Urinary bladder (tissue), 4 donors: ENCODE data around the gene NKAIN2. TPM values are rescaled to one million over a fixed set of nuclear protein-coding genes. Genes with fewer than 3 reads are reported as not detected.

Source experiments
- DNase-seq: peaks from one replicate; pipeline ENCODE4 v3.0.0-alpha.2; 2015; ENCODE audit errors: extremely low spot score
- H3K27ac ChIP-seq: one replicate; pipeline ENCODE4 v1.5.1; 2013; ENCODE audit warnings: low read depth, mild to moderate bottlenecking, moderate library complexity
- H3K36me3 ChIP-seq: one replicate; pipeline ENCODE4 v1.6.1; 2013; ENCODE audit warnings: mild to moderate bottlenecking, moderate library complexity; ENCODE audit not compliant: insufficient read depth
- H3K4me1 ChIP-seq: one replicate; pipeline ENCODE4 v1.6.1; 2013; ENCODE audit warnings: mild to moderate bottlenecking, moderate library complexity; ENCODE audit not compliant: insufficient read depth
- H3K4me3 ChIP-seq: one replicate; pipeline ENCODE4 v1.5.1; 2013; ENCODE audit warnings: low read depth, low read length
- whole genome bisulfite sequencing: extraction: QIAGEN DNeasy Blood & Tissue Kit; methylation state at CpG from one replicate; pipeline ENCODE4 v1.1.7; 2013; 5-methylcytosine and 5-hydroxymethylcytosine counted together
- polyA plus RNA-seq: library from polyadenylated mRNA; stranded (reverse); fragments of 200-250 nt; gene quantifications from one replicate; pipeline ENCODE4 v1.2.3, GENCODE V29; 2013
- total RNA-seq: library from RNA; depleted of rRNA; stranded (reverse); fragments of >200 nt; gene quantifications from one replicate; pipeline ENCODE4 v1.2.3, GENCODE V29; 2014
- donor health status: healthy with polysubstance abuse.
- donor health status: healthy.

The NKAIN2 gene
- total RNA-seq (1.7 TPM), polyA plus RNA-seq (0.24 TPM)

DNA sequence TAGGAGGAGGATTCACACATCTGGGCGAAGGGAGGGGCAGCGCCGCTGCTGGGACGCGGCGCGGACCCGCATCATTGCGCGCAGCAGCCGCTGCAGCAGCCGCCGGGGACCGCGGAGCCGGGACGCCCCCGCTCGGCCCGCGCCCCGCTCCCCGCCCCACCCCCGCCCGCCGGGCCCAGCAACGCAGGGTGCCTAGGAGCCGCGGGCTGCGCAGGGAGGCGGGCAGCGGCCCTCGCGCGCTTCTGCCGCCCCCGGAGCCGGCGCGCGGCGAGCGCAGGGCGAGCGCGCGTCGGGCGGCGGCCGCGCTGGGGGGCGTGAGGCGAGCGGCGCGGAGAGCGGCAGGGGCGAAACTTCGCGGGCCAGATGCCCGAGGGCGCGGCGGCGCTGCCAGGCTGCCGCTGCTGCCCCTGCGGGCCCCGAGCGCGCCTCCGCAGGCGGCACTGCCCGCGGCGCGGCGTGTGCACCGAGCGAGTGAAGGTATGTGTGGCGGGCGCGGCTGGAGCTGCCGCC is at the start of gene NKAIN2:
NKAIN2 (plus strand) TSS at position 362 of the 510 bp plus-strand sequence.
- Histone ChIP-seq H3K36me3 (no peaks in the 10 kb centered on the region), H3K27ac (no peak within 1 kb of the TSS), H3K4me3 (peak within 1 kb of the TSS; percentile 60), H3K4me1 (peaks cover 1% of the 10 kb centered on the region)
- under 1% methylated on average over 84 of the region's 84 CpGs for WGBS
- DNase-seq = no peak

DNA sequence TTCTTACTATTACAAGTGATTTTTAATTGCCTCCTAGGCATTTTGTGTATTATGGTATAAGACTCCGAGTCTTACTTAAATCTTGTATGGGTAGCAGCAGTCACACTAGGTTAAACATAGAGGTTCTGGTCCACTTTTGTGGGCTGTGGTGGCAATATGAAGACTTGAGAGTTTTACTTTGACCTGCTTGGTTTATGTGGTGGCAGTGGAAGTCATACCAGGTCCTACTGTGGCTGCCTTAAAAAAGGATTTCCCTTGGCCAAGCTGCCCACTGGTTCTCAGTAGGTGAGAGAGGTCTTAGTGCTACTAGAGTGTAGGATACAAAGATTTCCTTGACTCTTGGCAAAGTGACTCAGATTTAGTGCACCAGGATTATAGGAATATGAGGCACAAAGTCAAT is 44.2 kb upstream of the NKAIN2 start:
- Histone ChIP-seq H3K4me1 (no peaks in the 10 kb centered on the region), H3K4me3 (no peak overlapping the region), H3K36me3 (no peaks in the 10 kb centered on the region), H3K27ac (no peak overlapping the region)
- 96% methylated on average over 1 of the region's 1 CpG for WGBS
- no peak for DNase-seq

DNA sequence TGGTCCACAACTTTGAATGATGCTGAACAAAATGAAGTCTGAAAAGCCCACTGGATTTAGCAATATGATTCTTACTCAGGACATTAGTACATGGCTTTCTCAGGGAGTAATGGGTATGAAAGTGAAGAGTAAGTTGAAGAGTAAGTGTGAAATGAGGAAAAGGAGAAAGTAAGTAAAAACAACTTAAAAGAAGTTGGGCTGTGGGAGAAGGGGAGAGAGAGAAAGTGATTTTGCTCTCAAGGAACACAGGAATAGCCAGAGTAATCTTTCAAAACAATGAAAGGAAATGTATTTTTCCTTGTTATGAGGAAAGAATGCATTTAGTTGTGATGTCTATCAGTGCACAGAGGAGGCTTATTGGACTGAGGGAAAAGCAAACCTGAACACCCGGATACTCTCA is 39.8 kb upstream of the NKAIN2 start:
- H3K4me3 ChIP-seq = no peak overlapping the region
- no peaks in the 10 kb centered on the region for H3K36me3 ChIP-seq
- no peak overlapping the region for H3K27ac ChIP-seq
- H3K4me1 ChIP-seq = no peaks in the 10 kb centered on the region
- no peak for DNase-seq
- WGBS = 76% methylated on average over 1 of the region's 1 CpG

DNA sequence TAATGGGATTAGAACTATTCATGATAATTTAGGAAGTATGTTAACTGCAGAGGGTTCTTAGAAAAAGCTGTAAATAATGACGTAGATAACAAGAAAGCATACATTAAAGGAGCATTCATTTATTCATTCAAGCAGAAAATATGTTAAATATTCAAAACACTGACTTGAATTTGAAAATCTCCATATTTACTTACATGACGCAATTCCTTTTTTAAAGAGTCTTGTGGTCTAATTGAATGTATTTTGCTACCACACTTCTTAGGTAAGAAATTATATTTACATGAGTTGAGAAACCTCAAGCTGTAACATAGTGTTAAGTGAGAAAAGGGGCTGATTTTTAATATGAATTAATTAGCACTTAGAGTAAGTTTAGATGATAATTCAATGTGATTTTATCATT is 38.9 kb upstream of the NKAIN2 start:
- WGBS = 60% methylated on average over 2 of the region's 2 CpGs
- no peak overlapping the region for H3K4me3 ChIP-seq
- DNase-seq = no peak
- H3K36me3 ChIP-seq = no peaks in the 10 kb centered on the region
- H3K4me1 ChIP-seq = no peaks in the 10 kb centered on the region
- no peak overlapping the region for H3K27ac ChIP-seq

DNA sequence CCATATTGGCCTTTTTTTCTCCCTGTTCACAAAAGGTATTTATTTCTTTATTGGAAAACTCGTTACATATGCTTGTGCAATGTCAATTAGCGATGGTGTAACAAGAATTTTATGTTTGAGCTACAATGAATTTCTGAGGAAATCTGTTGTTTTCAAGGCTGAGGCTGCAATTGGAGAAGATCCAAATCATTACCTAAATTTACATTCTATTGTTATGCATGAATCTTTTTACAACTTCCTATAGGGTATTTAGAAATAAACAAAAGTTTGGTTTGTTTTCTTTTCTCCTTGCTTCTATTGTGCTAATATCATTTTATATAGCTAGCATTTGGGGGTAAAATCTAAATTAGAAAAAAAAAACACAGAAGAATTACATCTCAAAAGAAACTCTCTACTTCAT is 34.7 kb upstream of the NKAIN2 start:
- no peak for DNase-seq
- WGBS = 80% methylated on average over 2 of the region's 2 CpGs
- no peaks in the 10 kb centered on the region for H3K4me1 ChIP-seq
- H3K4me3 ChIP-seq = no peak overlapping the region
- H3K27ac ChIP-seq = no peak overlapping the region
- no peaks in the 10 kb centered on the region for H3K36me3 ChIP-seq

DNA sequence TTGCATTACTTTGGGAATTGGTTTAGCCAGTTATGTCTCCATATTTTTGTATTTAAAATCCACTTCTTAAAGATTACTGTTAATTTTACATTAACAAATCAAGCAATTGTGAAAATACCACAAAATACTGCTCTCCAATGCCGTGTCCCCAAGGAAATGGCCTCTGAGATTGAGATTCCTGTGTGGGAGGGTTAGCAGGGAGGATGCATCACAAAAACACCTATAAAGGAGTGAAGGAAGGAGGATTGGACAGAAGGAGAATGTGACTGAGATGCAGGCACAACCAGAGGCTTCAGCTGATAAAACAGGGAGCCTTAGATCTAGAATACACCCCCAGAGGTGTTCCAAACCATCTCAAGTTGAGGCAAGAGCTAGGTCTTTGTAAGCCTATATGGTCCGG is 34.2 kb upstream of the NKAIN2 start:
- Histone ChIP-seq H3K4me3 (no peak overlapping the region), H3K36me3 (no peaks in the 10 kb centered on the region), H3K4me1 (no peaks in the 10 kb centered on the region), H3K27ac (no peak overlapping the region)
- WGBS = 85% methylated on average over 2 of the region's 2 CpGs
- DNase-seq = no peak

DNA sequence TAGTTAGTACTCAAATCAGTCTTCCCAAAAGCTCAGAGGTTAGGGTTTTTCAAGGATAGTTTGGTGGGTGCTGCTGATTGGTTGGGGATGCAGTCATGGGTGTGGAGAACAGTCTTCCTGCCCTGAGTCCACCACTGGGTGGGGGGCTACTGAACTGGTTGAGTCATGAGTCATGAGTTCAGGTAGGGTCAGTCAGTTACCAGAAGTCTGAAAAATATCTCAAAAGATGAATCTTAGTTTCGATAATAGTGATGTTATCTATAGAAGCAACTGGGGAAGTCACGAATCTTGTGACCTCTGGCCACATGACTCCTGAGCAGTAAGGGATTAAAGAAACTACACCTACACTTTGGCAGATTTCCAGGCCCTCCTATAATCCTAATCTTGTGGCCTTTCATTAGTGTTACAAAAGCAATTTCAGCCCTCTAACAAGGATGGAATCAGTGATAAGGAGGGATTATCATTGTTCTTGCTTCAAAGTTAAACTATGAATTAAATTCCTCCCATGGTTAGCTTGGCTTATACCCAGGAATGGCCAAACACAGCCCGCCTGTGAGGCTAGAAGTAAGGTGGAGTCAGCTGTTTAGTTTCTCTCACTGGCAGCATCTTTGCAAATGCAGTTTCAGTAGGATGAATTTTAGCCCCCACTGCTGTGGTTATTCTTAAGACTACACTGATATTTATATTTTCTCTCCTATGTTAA is 33.3 kb upstream of the NKAIN2 start:
- Histone ChIP-seq H3K4me1 (no peaks in the 10 kb centered on the region), H3K27ac (no peak overlapping the region), H3K4me3 (no peak overlapping the region), H3K36me3 (no peaks in the 10 kb centered on the region)
- DNase-seq = no peak
- WGBS = 59% methylated on average over 3 of the region's 3 CpGs

DNA sequence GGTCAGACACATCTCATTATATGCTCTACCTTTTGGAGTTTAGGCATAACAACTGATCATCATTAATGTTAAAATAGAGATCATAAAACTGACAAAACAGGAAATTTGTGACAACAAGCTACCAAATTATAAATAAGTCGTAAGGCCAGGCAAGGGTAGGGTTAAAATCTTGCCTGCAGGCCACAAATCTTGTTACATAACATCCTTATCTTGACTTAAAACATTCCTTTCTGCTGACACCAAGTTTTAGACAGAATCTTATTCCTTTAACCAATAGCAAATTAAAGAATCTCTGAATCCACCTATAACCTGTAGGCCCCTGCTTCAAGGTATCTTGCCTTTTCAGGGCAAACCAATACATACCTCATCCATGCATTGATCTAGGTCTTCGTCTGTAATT is 32.5 kb upstream of the NKAIN2 start:
- no peak overlapping the region for H3K4me3 ChIP-seq
- 43% methylated on average over 2 of the region's 2 CpGs for WGBS
- no peak for DNase-seq
- H3K36me3 ChIP-seq = no peaks in the 10 kb centered on the region
- H3K4me1 ChIP-seq = no peaks in the 10 kb centered on the region
- no peak overlapping the region for H3K27ac ChIP-seq

DNA sequence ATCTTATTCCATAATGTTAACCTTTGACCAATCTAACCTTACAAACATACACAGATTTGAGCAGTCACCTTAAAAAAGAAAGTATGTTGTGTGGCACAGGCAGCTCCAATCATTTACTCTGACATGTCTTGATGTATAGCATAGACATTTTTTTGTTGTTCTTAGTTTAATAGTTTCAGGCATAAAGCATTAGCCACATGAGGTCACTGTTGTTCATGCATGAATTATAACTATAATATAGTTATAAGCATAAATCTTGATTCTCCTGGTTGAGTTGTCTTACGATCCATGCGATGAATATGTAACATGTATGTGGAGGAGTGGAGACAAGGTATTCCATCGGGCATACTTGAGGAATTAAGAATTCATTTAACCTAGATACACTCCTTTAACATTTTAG is 26.1 kb upstream of the NKAIN2 start:
- Histone ChIP-seq H3K27ac (no peak overlapping the region), H3K4me3 (no peak overlapping the region), H3K4me1 (no peaks in the 10 kb centered on the region), H3K36me3 (no peaks in the 10 kb centered on the region)
- no peak for DNase-seq
- WGBS = 48% methylated on average over 3 of the region's 3 CpGs

DNA sequence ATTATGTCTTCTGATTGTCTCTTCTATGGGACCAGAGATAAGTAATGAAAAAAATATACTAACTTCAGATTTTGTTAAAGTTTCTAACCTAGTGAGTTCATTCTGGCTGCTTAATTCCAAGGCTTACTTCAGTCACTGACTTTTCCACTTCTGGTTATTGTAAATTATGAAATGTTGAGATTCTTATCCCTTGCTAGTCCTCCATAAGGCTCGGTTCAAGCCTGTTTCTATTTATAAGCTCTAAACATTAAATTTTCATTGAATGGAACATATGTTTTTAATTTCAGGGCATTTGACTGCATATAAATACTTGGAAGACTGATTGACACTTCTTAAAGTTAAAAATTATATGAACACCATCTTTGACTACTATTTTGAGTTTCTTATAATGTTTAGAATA is 23.6 kb upstream of the NKAIN2 start:
- Histone ChIP-seq H3K4me3 (no peak overlapping the region), H3K36me3 (no peaks in the 10 kb centered on the region), H3K27ac (no peak overlapping the region), H3K4me1 (no peaks in the 10 kb centered on the region)
- 16% methylated on average over 1 of the region's 1 CpG for WGBS
- DNase-seq = no peak

DNA sequence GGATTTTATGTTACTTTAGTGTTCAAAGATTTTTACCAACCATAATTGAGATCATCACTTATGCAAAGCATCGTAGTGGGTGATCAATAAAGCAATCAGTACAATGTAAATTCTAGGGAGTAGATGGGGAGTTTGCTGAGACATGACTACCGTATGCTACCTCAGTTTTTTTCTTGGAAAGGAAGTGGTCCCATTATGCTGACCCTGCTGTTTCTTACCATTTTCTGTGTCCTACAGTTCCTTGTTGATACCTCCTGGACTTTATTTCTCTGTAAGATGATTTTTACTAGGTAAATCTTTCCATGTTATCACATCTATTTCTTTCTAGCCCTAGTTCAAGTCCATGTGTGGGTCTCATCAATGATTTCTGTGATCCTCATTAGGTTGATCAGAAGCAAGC is 19.3 kb upstream of the NKAIN2 start:
- no peak overlapping the region for H3K27ac ChIP-seq
- no peak for DNase-seq
- H3K4me3 ChIP-seq = no peak overlapping the region
- no peaks in the 10 kb centered on the region for H3K36me3 ChIP-seq
- WGBS = 71% methylated on average over 2 of the region's 2 CpGs
- no peaks in the 10 kb centered on the region for H3K4me1 ChIP-seq

DNA sequence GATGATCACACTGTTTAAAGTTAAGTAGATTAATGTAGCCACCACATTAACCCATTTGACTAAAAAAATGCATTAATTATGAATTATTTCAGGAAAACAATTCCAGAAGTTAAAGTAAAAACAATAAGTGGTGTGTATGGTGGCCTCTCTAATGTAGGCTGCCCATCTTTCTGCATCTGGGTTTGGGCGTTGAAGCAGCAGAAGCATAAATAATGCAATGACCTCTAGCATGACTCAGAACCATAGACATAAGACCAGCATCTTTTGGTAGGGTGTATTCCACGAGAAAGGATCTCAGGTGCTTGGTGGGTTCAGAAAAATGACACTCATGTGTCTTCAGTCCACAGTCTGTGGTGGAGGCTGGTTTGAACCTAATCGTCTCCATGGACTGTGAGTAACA is 18.6 kb upstream of the NKAIN2 start:
- no peaks in the 10 kb centered on the region for H3K36me3 ChIP-seq
- WGBS = 87% methylated on average over 3 of the region's 3 CpGs
- H3K4me1 ChIP-seq = no peaks in the 10 kb centered on the region
- no peak overlapping the region for H3K27ac ChIP-seq
- no peak overlapping the region for H3K4me3 ChIP-seq
- DNase-seq = no peak

DNA sequence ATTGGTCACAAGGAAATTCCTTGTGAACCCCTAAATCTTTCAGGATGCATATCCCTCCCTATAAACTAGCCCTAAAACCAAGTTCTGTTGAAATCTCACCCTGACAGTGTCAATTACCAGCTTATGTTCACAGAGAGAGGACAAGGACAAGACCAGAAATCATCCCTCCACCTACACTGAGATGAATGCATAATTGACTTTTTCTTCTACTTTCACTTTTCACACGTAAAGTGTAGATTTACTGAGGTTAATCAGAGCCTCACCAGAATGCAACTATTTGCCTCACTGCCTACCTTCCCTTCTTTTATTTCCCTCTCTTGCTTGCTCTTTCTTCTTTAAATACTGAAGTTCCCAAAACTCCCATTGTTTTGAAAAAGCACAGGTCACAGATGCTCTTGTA is 15.3 kb upstream of the NKAIN2 start:
- 79% methylated on average over 1 of the region's 1 CpG for WGBS

DNA sequence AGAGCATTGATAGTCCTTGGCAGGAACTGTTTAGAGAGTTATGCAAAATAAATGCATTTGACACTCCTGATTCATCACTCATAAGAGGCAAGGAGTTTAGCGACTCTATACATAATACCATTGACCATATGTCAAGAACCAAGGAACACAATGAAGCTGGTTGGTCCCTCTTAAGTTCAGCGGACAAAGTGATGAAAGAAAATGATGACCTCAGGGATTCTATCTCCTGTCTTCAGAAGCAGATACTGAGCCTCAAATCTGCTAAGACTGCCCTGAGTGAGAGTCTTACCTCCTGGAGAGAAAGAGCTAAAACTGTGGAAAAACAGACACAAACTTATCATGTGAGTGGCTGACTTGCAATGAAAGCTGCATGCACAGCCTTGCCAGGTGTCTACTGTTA is 9.5 kb upstream of the NKAIN2 start:
- Histone ChIP-seq H3K4me1 (no peaks in the 10 kb centered on the region), H3K36me3 (no peaks in the 10 kb centered on the region), H3K27ac (no peak overlapping the region), H3K4me3 (no peak overlapping the region)
- WGBS = 97% methylated on average over 2 of the region's 2 CpGs
- no peak for DNase-seq

More for the DNA sequence above, 15.3 kb upstream of the NKAIN2 start:
- DNase-seq = no peak
- no peaks in the 10 kb centered on the region for H3K36me3 ChIP-seq
- no peak overlapping the region for H3K4me3 ChIP-seq
- H3K4me1 ChIP-seq = no peaks in the 10 kb centered on the region
- H3K27ac ChIP-seq = no peak overlapping the region

DNA sequence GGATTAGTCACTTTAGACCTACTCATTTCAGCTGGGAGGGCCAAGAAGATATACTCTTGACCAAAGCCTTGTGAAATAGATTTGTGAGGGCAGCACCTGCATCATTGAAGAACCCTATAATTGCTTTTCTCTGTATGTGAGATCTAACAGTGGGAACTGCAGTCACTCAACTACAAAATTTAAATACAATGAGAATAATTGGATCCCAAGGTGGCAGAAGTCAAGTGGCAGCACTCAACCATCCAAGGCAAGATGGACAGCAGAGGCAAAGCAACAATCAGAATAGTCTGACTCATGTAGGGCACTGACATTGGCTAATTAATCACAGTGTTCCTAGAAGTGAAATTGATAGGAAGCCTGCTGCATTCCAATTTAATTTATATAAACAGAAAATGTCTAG is 8.9 kb upstream of the NKAIN2 start:
- DNase-seq = no peak
- no peak overlapping the region for H3K4me3 ChIP-seq
- no peak overlapping the region for H3K27ac ChIP-seq
- no peaks in the 10 kb centered on the region for H3K4me1 ChIP-seq
- H3K36me3 ChIP-seq = no peaks in the 10 kb centered on the region
